Breast epithelium (tissue), 3 donors: ENCODE data around the gene BIRC6.
"Not testable (repeated sequence)": the region's sequence is repeated elsewhere in the genome, so short reads cannot be mapped to it uniquely, and the experiment has no call there.

ENCODE experiments used
- CTCF ChIP-seq, 3 donors: fragments of 450-650 bp; IDR thresholded peaks; one replicate each; pipeline ENCODE4 v1.5.1; 2016 to 2017; ENCODE audit warnings: antibody characterized with exemption in 3 of 3, mild to moderate bottlenecking in 3 of 3, moderate library complexity in 3 of 3
- POLR2A ChIP-seq: fragments of 450-650 bp; IDR thresholded peaks from one replicate; pipeline ENCODE4 v1.6.1; 2016; ENCODE audit warnings: antibody characterized with exemption, mild to moderate bottlenecking, moderate library complexity

GRCh38 chr2:32552483-32552882 lies 195.7 kb downstream of the BIRC6 start:
- not testable (repeated sequence) for TF ChIP-seq CTCF (IDR thresholded peaks at IDR 0.05); POLR2A
